Adrenal gland (tissue), 12 donors: ENCODE measurements around the gene FMN1. TPM values are rescaled to one million over a fixed set of nuclear protein-coding genes. Genes with fewer than 3 reads are reported as not detected.

Experiments
- DNase-seq, 7 donors: peaks; one replicate each; pipeline ENCODE4 v3.0.0-alpha.2; 2019 to 2020
- H3K27ac ChIP-seq, 5 donors: fragments of 200-600 bp; sonication (generic) in 4 of 5; 1 replicate in 3 of 5; 2 replicates in 2 of 5; pipeline versions ENCODE4 v1.5.1 to v1.8.0; 2016 to 2020; ENCODE audit warnings: mild to moderate bottlenecking in 1 of 5
- H3K27me3 ChIP-seq: fragments of 200-600 bp; 2 replicates; pipeline ENCODE4 v1.8.0; 2021
- H3K36me3 ChIP-seq, 2 donors: fragments of 200-600 bp; replicated peaks in 1 of 2; 1 replicate in 1 of 2; 2 replicates in 1 of 2; pipeline versions ENCODE4 v1.5.1 to v1.8.0; 2018 to 2022
- H3K4me1 ChIP-seq, 2 donors: fragments of 200-600 bp; replicated peaks in 1 of 2; 1 replicate in 1 of 2; 2 replicates in 1 of 2; pipeline versions ENCODE4 v1.5.1 to v1.8.0; 2018 to 2021
- H3K4me3 ChIP-seq, 4 donors: fragments of 200-600 bp; sonication (generic) in 3 of 4; one replicate each; pipeline ENCODE4 v1.5.1; 2016 to 2018
- H3K9me3 ChIP-seq, 3 donors: fragments of 200-600 bp; sonication (generic) in 1 of 3; replicated peaks in 1 of 3; 1 replicate in 2 of 3; 2 replicates in 1 of 3; pipeline versions ENCODE4 v1.5.1 to v1.8.0; 2016 to 2021
- CTCF ChIP-seq, 6 experiments: fragments of 450-650 bp in 4 of 6; fragments of 200-600 bp in 2 of 6; sonication (generic) in 1 of 6; IDR thresholded peaks; 1 replicate in 5 of 6; 2 replicates in 1 of 6; pipeline versions ENCODE4 v1.5.1 to v1.8.0; 2016 to 2021; ENCODE audit warnings: antibody characterized with exemption in 6 of 6, mild to moderate bottlenecking in 2 of 6, moderate library complexity in 1 of 6
- POLR2A ChIP-seq, 2 donors: fragments of 450-650 bp; IDR thresholded peaks; one replicate each; pipeline ENCODE4 v1.6.1; 2017; ENCODE audit warnings: antibody characterized with exemption in 2 of 2, mild to moderate bottlenecking in 2 of 2, moderate library complexity in 1 of 2
- WGBS, 4 donors: extraction: QIAGEN DNeasy Blood & Tissue Kit in 2 of 4; methylation state at CpG; one replicate each; pipeline versions ENCODE4 v1.1.5 to v1.1.7; 2013 to 2017; 5-methylcytosine and 5-hydroxymethylcytosine counted together
- intact Hi-C, 2 donors: fragments of 100-400 bp; cut with DNase I; formaldehyde crosslinking; loops; one replicate each; pipeline versions ENCODE4 v1.14.1 to v1.15.0; 2022 to 2023
- polyA plus RNA-seq, 3 donors: library from polyadenylated mRNA; stranded (reverse); fragments of 200-250 nt in 2 of 3; fragments of 350-450 nt in 1 of 3; fragmentation: Illumina TruSeq in 1 of 3; extraction: RNeasy Lipid Tissue Mini Kit (QIAGEN cat#74804) in 1 of 3; gene quantifications; one replicate each; pipeline ENCODE4 v1.2.3, GENCODE V29; 2013 to 2014
- total RNA-seq, 9 donors: library from RNA; depleted of rRNA in 4 of 9; stranded (reverse); fragments of >200 nt in 4 of 9; fragments of 120-200 nt in 1 of 9; fragmentation: NEBNext Ultra II Directional in 1 of 9; extraction: Animal tissue kit (Norgen Biotek cat#: 25700) in 1 of 9; gene quantifications; one replicate each; pipeline versions ENCODE4 v1.1.0 to v1.2.4, GENCODE V29; 2013 to 2023
- donor health status: healthy with polysubstance abuse.
- donor health status: Bipolar disorder and iron deficiency.
- donor health status: DM: yes; HTN: yes; CAD: no.
- donor health status: DM: no; HTN: no; CAD: no.
- donor health status: DM: no; HTN: no; CAD: no.
- donor health status: DM: yes; HTN: yes; CAD: no.

The FMN1 gene
- total and polyA plus RNA-seq, 12 donors = 0.37 to 29.2 (median 11.4) TPM

DNA sequence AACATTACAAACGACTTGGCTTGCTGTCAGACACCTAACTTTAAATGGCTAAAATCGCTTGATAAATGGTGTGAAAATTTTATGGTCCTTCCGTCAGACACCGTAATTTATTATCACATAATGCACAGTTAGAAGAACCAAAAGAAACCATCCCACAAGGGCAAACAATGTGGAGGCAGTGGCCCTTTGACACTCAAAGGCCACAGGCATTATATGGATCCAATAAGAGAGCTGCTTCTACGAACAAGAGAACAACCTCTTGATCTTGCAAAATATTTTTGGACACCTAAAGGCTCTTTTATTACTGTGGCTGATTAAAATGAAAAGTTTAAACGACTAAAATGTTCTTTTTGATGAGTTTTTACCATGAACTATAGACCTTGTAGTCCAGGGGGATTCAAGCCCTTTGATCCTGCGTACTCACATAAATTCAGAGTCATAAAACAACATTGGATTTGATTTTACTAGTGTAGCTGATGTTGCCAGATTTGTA is 202.8 kb downstream of the FMN1 start:
- H3K4me3 ChIP-seq = no peak overlapping the region
- no peak for DNase-seq
- H3K27me3 ChIP-seq = no peaks in the 10 kb centered on the region
- no peaks in the 10 kb centered on the region for H3K4me1 ChIP-seq
- 53 to 64% (median 58%) methylated on average over 7 of the region's 7 CpGs for whole genome bisulfite sequencing, 4 donors
- H3K9me3 ChIP-seq = no peaks in the 10 kb centered on the region
- intact Hi-C loops = no loop called here
- no peaks in the 10 kb centered on the region for H3K36me3 ChIP-seq
- H3K27ac ChIP-seq = no peak overlapping the region
- TF ChIP-seq CTCF (IDR thresholded peaks at IDR 0.05) (no peak), POLR2A (IDR thresholded peaks at IDR 0.05) (no peak)

DNA sequence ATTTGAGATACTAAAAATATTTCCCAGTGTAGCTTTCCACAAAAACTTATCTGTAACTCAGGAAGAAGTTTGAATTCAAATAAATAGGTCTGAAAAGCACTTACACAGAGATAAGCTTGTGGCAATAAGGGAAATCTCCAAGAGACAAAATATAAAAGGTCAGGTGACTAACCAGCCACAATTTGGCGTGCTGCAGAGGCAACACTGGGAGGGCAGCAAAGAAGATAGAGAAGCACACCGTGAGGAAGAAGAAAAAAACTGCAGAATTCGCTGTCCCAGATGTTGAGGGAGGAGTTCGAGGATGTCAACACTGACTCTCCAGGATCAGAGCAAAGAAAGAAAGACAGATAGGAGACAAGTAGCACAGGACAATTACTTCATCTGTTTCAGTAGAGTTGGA is 204.4 kb downstream of the FMN1 start:
- DNase-seq = no peak
- Histone ChIP-seq H3K27ac (no peak overlapping the region), H3K27me3 (no peaks in the 10 kb centered on the region), H3K4me3 (no peak overlapping the region), H3K4me1 (no peaks in the 10 kb centered on the region), H3K9me3 (no peaks in the 10 kb centered on the region), H3K36me3 (no peaks in the 10 kb centered on the region)
- WGBS, 4 donors = 71 to 84% (median 76%) methylated on average over 4 of the region's 4 CpGs
- TF ChIP-seq POLR2A (IDR thresholded peaks at IDR 0.05) = no peak
- TF ChIP-seq CTCF (IDR thresholded peaks at IDR 0.05) = no peak
- intact Hi-C loops = no loop called here

DNA sequence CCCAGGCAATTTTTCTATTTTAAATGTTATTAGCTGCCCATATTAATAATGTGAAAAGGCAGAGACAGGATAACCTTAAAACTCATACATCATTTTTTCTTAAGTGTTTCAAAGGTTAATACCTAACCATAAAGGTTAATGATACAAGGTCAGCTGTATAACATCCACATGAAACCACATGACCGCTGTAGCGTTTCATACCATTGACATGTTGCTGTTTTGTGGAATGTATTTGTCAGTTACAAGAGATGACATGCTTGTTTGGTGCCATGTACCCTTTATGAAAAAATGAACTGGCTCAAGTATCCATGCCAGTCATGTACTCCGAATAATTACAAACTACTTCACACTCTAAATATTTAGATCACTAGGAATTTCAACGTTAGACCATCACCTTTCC is 207.4 kb downstream of the FMN1 start:
- TF ChIP-seq POLR2A (IDR thresholded peaks at IDR 0.05) = no peak
- TF ChIP-seq CTCF (IDR thresholded peaks at IDR 0.05) = no peak
- Histone ChIP-seq H3K36me3 (no peaks in the 10 kb centered on the region), H3K27ac (no peak overlapping the region), H3K4me1 (no peaks in the 10 kb centered on the region), H3K4me3 (no peak overlapping the region), H3K9me3 (no peaks in the 10 kb centered on the region), H3K27me3 (no peaks in the 10 kb centered on the region)
- WGBS, 4 donors = 61 to 72% (median 66%) methylated on average over 4 of the region's 4 CpGs
- DNase-seq = no peak
- intact Hi-C loops = no loop called here

- no peak overlapping the region for H3K4me3 ChIP-seq
- intact Hi-C loops = no loop called here
- H3K27ac ChIP-seq = no peak overlapping the region
- WGBS, 4 donors = 67 to 79% (median 74%) methylated on average over 2 of the region's 2 CpGs
- no peaks in the 10 kb centered on the region for H3K27me3 ChIP-seq
- H3K36me3 ChIP-seq = no peaks in the 10 kb centered on the region
- H3K9me3 ChIP-seq = no peaks in the 10 kb centered on the region
- no peak for DNase-seq
- TF ChIP-seq POLR2A (IDR thresholded peaks at IDR 0.05) (no peak), CTCF (IDR thresholded peaks at IDR 0.05) (no peak)
- no peaks in the 10 kb centered on the region for H3K4me1 ChIP-seq
These were observed 208.4 kb downstream of the FMN1 start for GRCh38 chr15:32986147-32986546.
